ENCODE measurements around the gene MCEMP1.

Gene MCEMP1

DNA sequence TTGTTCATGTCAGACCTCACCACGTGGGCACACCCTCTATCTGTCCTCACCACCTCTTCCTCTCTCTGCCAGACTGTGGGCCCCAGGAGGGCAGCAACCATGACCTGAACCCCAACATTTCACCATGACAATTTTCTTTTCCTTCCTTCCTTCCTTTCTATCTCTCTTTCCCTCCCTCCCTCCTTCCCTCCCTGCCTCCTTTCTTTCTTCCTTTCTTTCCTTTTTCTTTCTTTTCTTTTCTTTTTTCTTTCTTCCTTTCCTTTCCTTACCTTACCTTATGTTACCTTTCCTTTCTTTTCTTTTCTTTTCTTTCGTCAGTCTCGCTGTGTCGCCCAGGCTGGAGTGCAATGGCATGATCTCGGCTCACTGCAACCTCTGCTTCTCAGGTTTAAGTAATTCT is 33.7 kb downstream of the MCEMP1 start:
- no peak overlapping the region for H3K4me3 ChIP-seq (ENCODE audit: low read depth, low read length)
- DNase-seq (ENCODE audit: low read depth) = no peak

GRCh38 chr19:7715671-7716070 is 38.8 kb downstream of the MCEMP1 start:
- H3K4me3 ChIP-seq (ENCODE audit: low read depth, low read length) = no peak overlapping the region
- no peak for DNase-seq (ENCODE audit: low read depth)

DNA sequence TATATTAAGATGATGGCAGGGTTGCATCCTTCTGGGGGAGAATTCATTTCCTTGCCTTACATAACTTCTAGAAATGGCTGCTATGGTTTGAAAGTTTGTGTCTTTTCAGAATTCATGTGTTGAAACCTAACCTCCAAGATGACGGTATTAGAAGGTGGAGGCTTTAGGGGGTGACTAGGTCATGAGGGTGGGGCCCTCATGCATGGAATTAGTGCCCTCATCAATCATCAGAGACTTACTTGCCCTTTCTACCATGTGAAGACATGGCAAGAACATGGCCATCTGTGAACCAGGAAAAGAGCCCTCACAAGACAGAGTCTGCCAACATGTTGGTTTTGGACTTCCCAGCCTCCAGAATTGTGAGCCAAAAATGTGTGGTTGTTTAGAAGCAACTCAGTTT is 39.9 kb downstream of the MCEMP1 start:
- DNase-seq (ENCODE audit: low read depth) = no peak
- H3K4me3 ChIP-seq (ENCODE audit: low read depth, low read length) = no peak overlapping the region

GRCh38 chr19:7718668-7719067 is 41.8 kb downstream of the MCEMP1 start:
- no peak for DNase-seq (ENCODE audit: low read depth)

DNA sequence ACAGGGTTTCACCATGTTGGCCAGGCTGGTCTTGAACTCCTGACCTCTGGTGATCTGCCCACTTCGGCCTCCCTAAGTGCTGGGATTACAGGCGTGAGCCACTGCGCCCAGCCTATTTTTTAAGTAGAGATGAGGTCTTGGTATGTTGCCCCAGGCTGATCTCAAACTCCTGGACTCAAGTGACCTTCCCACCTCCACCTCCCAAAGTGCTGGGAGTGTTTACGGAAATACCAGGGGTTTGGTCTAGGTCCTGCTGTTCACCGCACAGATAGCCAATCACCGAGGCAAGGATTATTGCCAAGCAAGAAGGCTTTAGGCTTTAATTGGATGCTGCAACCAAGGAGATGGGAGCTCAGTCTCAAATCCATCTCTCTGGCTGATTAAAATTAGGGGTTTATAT is 43.5 kb downstream of the MCEMP1 start:
- no peak overlapping the region for H3K4me3 ChIP-seq (ENCODE audit: low read depth, low read length)
- DNase-seq (ENCODE audit: low read depth) = no peak

More at GRCh38 chr19:7718668-7719067, 41.8 kb downstream of the MCEMP1 start:
- H3K4me3 ChIP-seq (ENCODE audit: low read depth, low read length) = no peak overlapping the region

- DNase-seq (ENCODE audit: low read depth) = no peak
- no peak overlapping the region for H3K4me3 ChIP-seq (ENCODE audit: low read depth, low read length)
These were observed 45.4 kb downstream of the MCEMP1 start for GRCh38 chr19:7722231-7722651.

DNA sequence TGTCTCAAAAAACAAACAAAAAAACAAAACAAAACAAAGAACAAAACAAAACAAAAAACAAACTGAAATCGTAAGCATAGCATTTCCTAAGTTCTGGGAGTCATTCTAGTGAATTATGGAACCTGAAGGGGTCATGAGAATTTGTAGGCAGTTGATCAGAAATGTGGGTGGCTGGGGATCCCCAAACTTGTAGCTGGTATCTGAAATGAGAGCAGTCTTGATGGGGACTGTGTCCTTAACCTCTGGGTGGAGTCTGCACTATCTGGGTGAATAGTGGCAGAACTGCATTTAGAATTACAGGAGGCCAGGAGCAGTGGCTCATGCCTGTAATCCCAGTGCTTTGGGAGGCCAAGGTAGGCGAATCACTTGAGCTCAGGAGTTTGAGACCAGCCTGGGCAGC is 48.9 kb downstream of the MCEMP1 start:
- no peak for DNase-seq (ENCODE audit: low read depth)
- no peak overlapping the region for H3K4me3 ChIP-seq (ENCODE audit: low read depth, low read length)

- no peak for DNase-seq (ENCODE audit: low read depth)
- no peak overlapping the region for H3K4me3 ChIP-seq (ENCODE audit: low read depth, low read length)
These were observed 52.3 kb downstream of the MCEMP1 start for GRCh38 chr19:7729211-7729610.
